Skeletal muscle tissue (tissue), 4 donors: Measurements from ENCODE around the gene ARF1. TPM values are rescaled to one million over a fixed set of nuclear protein-coding genes. Genes with fewer than 3 reads are reported as not detected.

ENCODE experiments used
- H3K27ac ChIP-seq: one replicate; pipeline ENCODE4 v1.7.0; 2013; ENCODE audit warnings: mild to moderate bottlenecking, low read depth, low read length, inconsistent platforms
- H3K27me3 ChIP-seq, 3 donors: one replicate each; pipeline ENCODE4 v1.7.0; 2013; ENCODE audit warnings: low read length in 3 of 3; ENCODE audit not compliant: control insufficient read depth in 3 of 3, insufficient read depth in 3 of 3
- H3K36me3 ChIP-seq, 3 donors: one replicate each; pipeline ENCODE4 v1.7.0; 2013; ENCODE audit warnings: low read length in 3 of 3; ENCODE audit not compliant: control insufficient read depth in 3 of 3, insufficient read depth in 3 of 3
- H3K4me1 ChIP-seq, 3 donors: one replicate each; pipeline ENCODE4 v1.7.0; 2013; ENCODE audit warnings: low read length in 3 of 3, mild to moderate bottlenecking in 3 of 3; ENCODE audit not compliant: control insufficient read depth in 3 of 3, insufficient read depth in 3 of 3
- H3K4me3 ChIP-seq, 3 donors: one replicate each; pipeline ENCODE4 v1.7.0; 2013; ENCODE audit warnings: low read length in 3 of 3
- H3K9ac ChIP-seq, 3 donors: one replicate each; pipeline ENCODE4 v1.7.0; 2013; ENCODE audit warnings: low read length in 3 of 3, mild to moderate bottlenecking in 3 of 3, moderate library complexity in 2 of 3, low read depth in 1 of 3
- H3K9me3 ChIP-seq, 3 donors: one replicate each; pipeline ENCODE4 v1.7.0; 2013; ENCODE audit warnings: low read length in 3 of 3; ENCODE audit not compliant: control insufficient read depth in 3 of 3
- total RNA-seq: library from RNA; depleted of rRNA; stranded (reverse); fragments of >200 nt; gene quantifications from one replicate; pipeline ENCODE4 v1.2.3, GENCODE V29; 2014
- donor health status: Osteomylitis.

ARF1 gene
- total RNA-seq: 101 TPM

DNA sequence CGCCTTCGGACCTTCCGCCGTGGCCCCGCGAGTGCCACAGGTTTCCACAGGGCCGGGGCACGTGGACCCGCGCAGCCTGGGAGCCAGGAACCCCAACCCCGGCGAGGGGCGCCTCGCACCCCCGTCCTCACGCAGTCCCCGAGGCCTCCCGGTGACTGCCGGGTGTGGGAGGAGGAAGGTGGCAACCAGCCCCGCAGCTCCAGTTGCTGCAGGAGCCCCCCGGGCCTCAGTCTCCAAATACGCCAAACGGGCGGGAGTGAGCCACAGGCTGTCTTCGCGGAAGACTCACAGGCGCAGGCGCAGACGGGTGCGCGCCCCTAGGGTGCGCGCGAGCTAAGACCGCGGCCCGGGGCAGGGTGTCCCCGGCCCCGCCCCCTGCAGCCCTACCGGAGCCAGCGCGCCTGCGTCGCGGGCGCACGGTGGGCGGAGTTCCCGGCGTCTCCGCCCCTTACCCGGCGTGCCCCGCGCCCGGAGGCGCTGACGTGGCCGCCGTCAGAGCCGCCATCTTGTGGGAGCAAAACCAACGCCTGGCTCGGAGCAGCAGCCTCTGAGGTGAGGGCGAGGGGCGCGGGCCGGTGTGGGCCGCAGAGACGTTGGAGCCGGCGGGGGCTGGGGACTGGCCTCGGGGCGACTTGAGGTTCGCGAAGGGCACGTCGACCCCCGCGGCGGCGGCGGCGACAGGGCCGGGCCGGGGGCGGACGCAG, at the start of gene ARF1:
Gene ARF1, plus strand, starts transcription at position 495 of the 704 bp plus-strand sequence. CDS start 14,407 bp downstream, outside the sequence.
- peaks cover 47 to 52% (median 48%) of the 10 kb centered on the region in 3 donors for H3K4me1 ChIP-seq

DNA sequence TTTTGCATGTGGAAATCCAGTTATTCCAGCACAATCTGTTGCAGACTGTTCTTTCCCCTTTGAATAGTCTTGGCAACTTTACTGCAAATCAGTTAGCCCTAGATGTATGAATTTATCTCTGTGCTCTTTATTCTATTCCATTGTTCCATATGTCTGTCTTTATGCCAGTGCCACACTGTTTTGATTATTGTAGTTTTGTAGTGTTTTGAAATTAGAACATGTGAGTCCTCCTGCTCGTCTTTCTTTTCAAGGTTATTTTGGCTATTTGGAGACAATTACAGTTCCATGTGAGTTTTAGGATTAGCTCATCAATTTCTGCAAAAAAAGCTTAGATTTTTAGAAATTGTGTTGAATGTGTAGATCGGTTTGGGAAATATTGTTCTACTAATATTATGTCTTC, 49.1 kb upstream of the ARF1 start:
- Histone ChIP-seq H3K9ac (no peak overlapping the region), H3K27me3 (peaks cover 38 to 61% (median 43%) of the 10 kb centered on the region in 3 donors), H3K27ac (no peak overlapping the region), H3K9me3 (peaks cover 0 to 3% (median 0%) of the 10 kb centered on the region in 3 donors), H3K36me3 (no peaks in the 10 kb centered on the region), H3K4me3 (no peak overlapping the region), H3K4me1 (peaks cover 0 to 2% (median 0%) of the 10 kb centered on the region in 3 donors)

More for the DNA sequence above, at the start of gene ARF1:
- Histone ChIP-seq H3K27ac (peak within 1 kb of the TSS; percentile 95), H3K9ac (peak within 1 kb of the TSS; percentile 90 to 99 (median 98)), H3K36me3 (peaks cover 0 to 4% (median 0%) of the 10 kb centered on the region in 3 donors), H3K4me3 (peak within 1 kb of the TSS; percentile 87 to 100 (median 100)), H3K9me3 (no peaks in the 10 kb centered on the region), H3K27me3 (no peaks in the 10 kb centered on the region)

DNA sequence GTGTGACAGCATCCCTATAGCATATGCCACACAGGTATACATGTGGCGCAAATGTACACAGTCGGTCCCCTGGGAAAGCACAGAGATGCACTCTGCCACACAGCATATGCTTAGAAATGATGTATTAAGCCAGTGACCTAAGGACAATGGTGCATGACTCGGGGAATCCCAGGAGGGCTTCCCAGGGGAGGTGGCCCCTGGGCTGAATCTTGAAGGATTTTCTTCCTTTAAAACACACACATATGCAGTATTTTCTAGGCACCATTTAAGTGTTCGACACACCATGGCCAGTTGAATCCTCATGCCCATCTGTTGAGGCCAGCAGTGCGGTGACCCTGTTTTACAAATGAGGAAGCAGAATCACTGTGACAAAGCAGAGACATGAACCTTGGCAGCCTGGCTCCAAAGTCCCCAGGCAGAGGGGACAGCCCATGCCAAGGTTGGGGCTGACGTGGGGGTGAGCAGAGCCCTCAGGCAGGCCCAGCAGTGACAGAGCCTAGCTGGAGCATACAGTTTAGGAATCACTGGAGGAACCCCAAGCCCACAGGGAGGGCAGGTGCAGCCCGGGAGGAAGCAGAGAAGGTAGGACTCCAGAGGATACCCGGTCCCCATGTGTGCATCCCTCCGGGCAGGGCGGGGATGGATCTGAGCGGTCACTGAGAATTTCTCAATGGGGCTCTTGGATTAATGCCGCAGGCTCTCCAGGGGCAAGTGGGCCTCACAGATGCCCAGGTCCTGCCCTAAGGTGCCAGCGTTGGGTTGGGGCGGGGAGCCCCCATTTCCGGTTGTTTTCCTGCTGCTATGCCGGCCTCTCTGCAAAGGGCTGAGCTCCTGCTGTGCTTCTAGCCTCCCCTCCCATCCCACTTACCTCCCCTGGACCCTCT, 47.3 kb upstream of the ARF1 start:
- H3K9ac ChIP-seq: no peak overlapping the region
- H3K4me3 ChIP-seq: no peak overlapping the region
- peaks cover 0 to 2% (median 0%) of the 10 kb centered on the region in 3 donors for H3K4me1 ChIP-seq
- peaks cover 0 to 3% (median 0%) of the 10 kb centered on the region in 3 donors for H3K9me3 ChIP-seq
- H3K27me3 ChIP-seq: peaks cover 47 to 70% (median 56%) of the 10 kb centered on the region in 3 donors
- H3K36me3 ChIP-seq: no peaks in the 10 kb centered on the region
- no peak overlapping the region for H3K27ac ChIP-seq

DNA sequence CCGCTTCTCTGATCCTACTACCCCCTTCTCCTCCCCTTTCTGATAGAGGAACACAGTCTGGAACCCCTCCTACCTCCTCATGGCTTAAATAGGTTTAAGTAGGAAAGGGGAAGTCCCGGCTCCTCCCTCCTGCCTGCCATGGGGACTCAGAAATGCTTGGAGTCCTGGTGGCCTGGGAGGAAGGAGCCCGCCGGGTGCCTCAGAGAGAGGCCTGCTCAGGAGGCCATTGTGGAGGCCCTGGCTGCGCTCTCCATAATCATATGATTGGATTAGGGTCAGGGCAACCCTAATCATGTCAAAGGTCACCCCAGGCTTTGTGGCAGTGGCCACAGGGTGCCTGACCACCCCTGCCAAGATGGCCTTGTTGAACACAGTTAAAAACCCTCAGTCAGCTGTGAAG, 46.7 kb upstream of the ARF1 start:
- H3K36me3 ChIP-seq: no peaks in the 10 kb centered on the region
- H3K27me3 ChIP-seq: peaks cover 47 to 65% (median 51%) of the 10 kb centered on the region in 3 donors
- H3K27ac ChIP-seq: no peak overlapping the region
- peaks cover 0 to 2% (median 0%) of the 10 kb centered on the region in 3 donors for H3K4me1 ChIP-seq
- H3K4me3 ChIP-seq: no peak overlapping the region
- peaks cover 0 to 3% (median 0%) of the 10 kb centered on the region in 3 donors for H3K9me3 ChIP-seq
- no peak overlapping the region for H3K9ac ChIP-seq

DNA sequence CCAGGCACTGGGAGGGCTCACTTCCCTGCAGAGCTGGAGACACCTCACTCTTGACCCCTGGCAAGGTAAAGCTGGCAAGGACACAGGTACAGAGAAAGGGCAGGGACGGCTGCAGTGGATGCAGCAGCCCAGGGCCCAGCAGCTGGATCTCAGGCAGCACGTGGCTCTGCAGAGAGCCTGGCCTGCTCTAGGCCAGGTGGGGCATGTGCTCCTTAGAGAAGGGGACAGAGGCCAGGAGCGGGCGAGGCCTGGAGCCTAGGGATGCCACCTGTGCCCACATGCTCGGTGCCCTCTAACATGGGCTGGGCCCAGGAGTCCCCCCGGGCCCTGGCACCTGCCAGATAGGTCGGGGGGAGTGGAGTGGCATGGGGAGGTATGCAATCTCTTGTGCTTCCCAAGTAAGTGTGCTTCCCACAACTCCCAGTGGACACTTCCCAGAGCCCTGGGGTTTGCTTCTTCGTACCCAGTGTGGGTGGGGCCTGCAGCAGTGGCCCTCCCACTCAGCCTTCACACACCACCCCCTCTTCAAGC, 45.7 kb upstream of the ARF1 start:
- Histone ChIP-seq H3K4me1 (peaks cover 0 to 2% (median 0%) of the 10 kb centered on the region in 3 donors), H3K36me3 (no peaks in the 10 kb centered on the region), H3K9ac (no peak overlapping the region), H3K27ac (no peak overlapping the region), H3K27me3 (peaks cover 43 to 58% (median 47%) of the 10 kb centered on the region in 3 donors), H3K9me3 (peaks cover 0 to 3% (median 0%) of the 10 kb centered on the region in 3 donors), H3K4me3 (no peak overlapping the region)

DNA sequence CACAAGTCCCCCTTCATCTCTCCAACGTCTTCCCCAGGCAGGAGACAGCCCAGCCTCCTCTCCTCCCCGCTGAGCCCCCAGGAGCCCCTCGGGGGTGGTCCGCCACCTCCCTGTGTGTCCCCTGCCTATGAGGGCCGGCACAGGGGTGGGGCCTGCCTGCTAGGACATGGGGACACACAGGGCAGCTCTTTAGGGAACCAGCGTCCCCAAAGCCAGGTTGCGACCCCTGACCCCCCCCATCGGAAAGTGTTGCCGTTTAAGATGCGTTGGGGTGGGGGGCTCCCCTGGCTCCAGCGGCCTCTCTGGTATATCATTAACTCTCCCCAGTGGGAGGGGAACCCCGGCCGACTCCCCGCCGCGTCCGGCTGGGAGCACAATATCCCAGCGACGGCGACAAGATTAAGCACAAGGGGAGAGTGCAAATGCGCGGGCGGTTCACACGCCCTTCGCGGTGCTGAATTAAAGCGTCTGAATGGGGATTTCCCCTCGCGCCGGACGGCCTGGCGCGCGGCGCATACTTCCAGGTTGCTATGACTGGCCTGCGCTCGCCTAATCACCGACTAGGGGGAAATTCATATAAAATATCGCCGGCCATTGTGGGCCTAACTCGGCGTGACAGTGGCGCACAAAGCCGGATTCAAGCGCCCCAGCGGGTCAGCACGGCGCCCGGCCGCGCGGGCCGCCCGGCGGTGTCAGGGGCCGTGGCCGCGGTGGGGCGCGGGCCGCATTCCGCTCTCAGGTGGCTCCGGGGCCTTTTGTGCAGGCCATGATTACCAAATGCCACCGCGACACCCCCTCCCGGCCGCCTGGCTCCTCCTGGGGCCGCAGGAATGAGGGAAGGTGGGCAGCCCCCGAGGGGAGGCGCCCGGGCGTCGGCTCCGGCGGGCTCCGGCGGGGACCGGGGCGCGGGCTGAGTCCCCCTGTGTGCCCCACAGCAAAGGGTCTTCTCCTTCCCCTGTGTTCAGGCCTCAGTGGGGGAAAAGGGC, 44.8 kb upstream of the ARF1 start:
- H3K9me3 ChIP-seq: peaks cover 0 to 3% (median 0%) of the 10 kb centered on the region in 3 donors
- H3K27ac ChIP-seq: no peak overlapping the region
- H3K4me1 ChIP-seq: peaks cover 0 to 2% (median 0%) of the 10 kb centered on the region in 3 donors
- no peaks in the 10 kb centered on the region for H3K36me3 ChIP-seq
- peak overlapping the region in 1 of 3 donors; percentile 38 for H3K9ac ChIP-seq
- H3K27me3 ChIP-seq: peaks cover 47 to 53% (median 48%) of the 10 kb centered on the region in 3 donors
- H3K4me3 ChIP-seq: peak overlapping the region in 1 of 3 donors; percentile 49

DNA sequence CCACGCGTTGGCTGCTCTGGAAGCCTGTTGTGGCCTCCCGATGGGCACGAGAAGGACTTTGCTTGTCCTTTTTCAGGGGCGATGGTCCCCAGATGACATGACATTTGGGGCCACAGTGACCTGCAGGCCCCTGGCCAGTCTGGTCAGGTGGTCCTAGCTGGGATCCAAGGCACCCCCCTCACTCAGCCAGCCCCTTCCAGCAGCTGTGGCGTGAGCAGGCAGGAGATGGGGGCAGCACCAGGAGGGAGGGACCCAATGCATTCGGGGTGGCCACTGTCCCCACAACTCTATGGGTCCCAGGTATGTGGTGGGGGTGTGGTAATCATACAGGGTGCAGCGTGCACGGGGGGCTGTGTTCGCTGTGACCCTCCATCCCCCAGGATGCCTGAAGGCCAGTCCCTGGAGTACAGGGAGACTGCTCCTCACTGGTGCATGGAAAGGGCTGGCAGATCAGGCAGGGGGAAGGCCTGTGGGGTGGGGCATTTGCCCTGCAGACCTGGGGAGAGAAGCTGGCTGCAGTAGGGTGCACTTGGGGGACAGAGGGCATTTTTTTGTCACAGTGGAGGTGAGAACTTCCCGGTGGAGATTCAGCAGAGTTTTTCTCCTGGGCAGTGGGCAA, 44.0 kb upstream of the ARF1 start:
- H3K27ac ChIP-seq: no peak overlapping the region
- H3K9ac ChIP-seq: no peak overlapping the region
- H3K36me3 ChIP-seq: no peaks in the 10 kb centered on the region
- peaks cover 0 to 2% (median 2%) of the 10 kb centered on the region in 3 donors for H3K4me1 ChIP-seq
- peaks cover 0 to 1% (median 0%) of the 10 kb centered on the region in 3 donors for H3K9me3 ChIP-seq
- no peak overlapping the region for H3K4me3 ChIP-seq
- peaks cover 47 to 53% (median 47%) of the 10 kb centered on the region in 3 donors for H3K27me3 ChIP-seq

DNA sequence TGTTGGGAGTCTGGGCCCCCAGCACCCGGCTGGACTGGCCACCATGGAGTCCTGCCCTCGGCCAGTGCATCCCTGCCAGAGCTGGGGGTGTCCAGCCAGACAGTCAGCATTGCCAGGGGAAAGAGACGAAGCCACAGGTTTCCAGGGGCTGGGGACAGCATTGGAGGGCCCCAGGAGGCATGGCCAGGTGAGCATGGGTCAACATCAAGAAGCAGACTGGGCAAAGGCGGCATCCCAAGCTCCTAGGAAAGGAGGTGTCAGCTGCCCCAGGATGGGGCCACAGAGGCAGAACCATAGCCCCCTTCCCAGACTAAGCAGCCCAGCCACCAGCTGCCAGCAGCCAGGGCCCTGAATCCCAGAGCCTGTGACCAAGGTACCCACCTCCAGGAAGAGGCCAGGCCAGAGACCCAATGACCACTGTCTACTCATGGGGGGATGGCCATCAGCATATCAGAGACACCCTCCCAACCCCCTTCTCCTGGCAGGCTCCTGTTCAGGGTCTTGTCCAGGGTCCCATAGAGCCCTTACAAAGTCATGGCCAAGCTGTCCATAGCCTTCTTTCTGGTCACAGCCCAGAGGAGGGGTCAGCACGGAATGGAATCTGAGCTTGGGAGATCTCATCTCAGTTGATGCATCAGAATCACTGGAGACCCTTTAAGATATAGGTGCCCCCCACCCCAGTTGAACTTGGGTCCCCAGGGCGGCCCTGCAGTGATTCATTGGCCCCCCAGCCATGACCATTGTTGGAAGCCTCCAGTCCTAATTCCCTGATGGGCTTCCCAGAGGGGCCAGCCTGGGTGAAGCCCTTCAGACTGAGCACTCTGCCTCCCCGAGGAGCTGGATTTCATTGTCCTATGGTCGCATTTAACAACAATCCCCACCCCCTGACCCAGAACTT, 43.3 kb upstream of the ARF1 start:
- Histone ChIP-seq H3K9ac (no peak overlapping the region), H3K36me3 (no peaks in the 10 kb centered on the region), H3K27ac (no peak overlapping the region), H3K27me3 (peaks cover 46 to 53% (median 47%) of the 10 kb centered on the region in 3 donors), H3K4me3 (no peak overlapping the region), H3K4me1 (peaks cover 0 to 2% (median 2%) of the 10 kb centered on the region in 3 donors), H3K9me3 (no peaks in the 10 kb centered on the region)
